Gastrocnemius medialis (tissue), 4 donors: Measurements from ENCODE around the gene MYO19. TPM values are rescaled to one million over a fixed set of nuclear protein-coding genes. Genes with fewer than 3 reads are reported as not detected.

Experiments used
- ATAC-seq, 2 donors: fragments of 150-250 bp; one replicate each; pipeline ENCODE4 v1.9.1; 2016
- DNase-seq, 2 donors: peaks; one replicate each; pipeline ENCODE4 v3.0.0-alpha.2; 2019
- H3K27ac ChIP-seq, 4 donors: fragments of 200-600 bp; sonication (generic); 1 replicate in 1 of 4; 2 replicates in 3 of 4; pipeline ENCODE4 v1.5.1; 2016 to 2018; ENCODE audit warnings: mild to moderate bottlenecking in 2 of 4, moderate library complexity in 1 of 4
- H3K27me3 ChIP-seq, 3 donors: fragments of 200-600 bp; sonication (generic) in 2 of 3; 1 replicate in 1 of 3; 2 replicates in 2 of 3; pipeline versions ENCODE4 v1.5.1 to v1.6.0; 2016 to 2019; ENCODE audit warnings: mild to moderate bottlenecking in 1 of 3, moderate library complexity in 1 of 3
- H3K36me3 ChIP-seq, 2 donors: fragments of 200-600 bp; sonication (generic) in 1 of 2; one replicate each; pipeline ENCODE4 v1.5.1; 2017 to 2018
- H3K4me1 ChIP-seq, 2 donors: fragments of 200-600 bp; sonication (generic) in 1 of 2; one replicate each; pipeline ENCODE4 v1.5.1; 2016 to 2017; ENCODE audit warnings: mild to moderate bottlenecking in 2 of 2
- H3K4me3 ChIP-seq, 4 donors: fragments of 200-600 bp; sonication (generic) in 3 of 4; 1 replicate in 1 of 4; 2 replicates in 3 of 4; pipeline ENCODE4 v1.5.1; 2016 to 2019; ENCODE audit warnings: mild to moderate bottlenecking in 2 of 4
- H3K9me3 ChIP-seq, 3 donors: fragments of 200-600 bp; sonication (generic) in 2 of 3; 1 replicate in 1 of 3; 2 replicates in 2 of 3; pipeline ENCODE4 v1.5.1; 2016 to 2019
- POLR2A ChIP-seq, 2 donors: fragments of 450-650 bp; IDR thresholded peaks; one replicate each; pipeline ENCODE4 v1.6.1; 2017; ENCODE audit warnings: antibody characterized with exemption in 2 of 2, mild to moderate bottlenecking in 2 of 2, moderate library complexity in 2 of 2
- in situ Hi-C, 4 donors: fragments of 200-750 bp; cut with MboI; loops; one replicate each; pipeline versions ENCODE4 v1.15.0 to v1.8.0; 2017; ENCODE audit warnings: low sequenced_read_pairs in 4 of 4
- intact Hi-C: fragments of 100-400 bp; cut with DNase I; formaldehyde crosslinking; loops from one replicate; pipeline ENCODE4 v1.15.1; 2023; ENCODE audit warnings: low total_unique reads
- total RNA-seq, 4 donors: library from RNA; depleted of rRNA; stranded (reverse); fragments of >200 nt; gene quantifications; one replicate each; pipeline versions ENCODE4 v1.1.0 to v1.2.3, GENCODE V29; 2016
- TF ChIP-seq, protein P1 (sequence below), 5 experiments: fragments of 450-650 bp in 3 of 5; fragments of 200-600 bp in 2 of 5; sonication (generic) in 2 of 5; IDR thresholded peaks in 4 of 5; conservative IDR thresholded peaks in 1 of 5; 1 replicate in 4 of 5; 2 replicates in 1 of 5; pipeline ENCODE4 v1.5.1; 2016 to 2019; ENCODE audit warnings: antibody characterized with exemption in 5 of 5, mild to moderate bottlenecking in 3 of 5, moderate library complexity in 3 of 5

Gene MYO19
- total RNA-seq, 4 donors from 2014 or later = 7.5 to 16.8 (median 13.2) TPM

DNA sequence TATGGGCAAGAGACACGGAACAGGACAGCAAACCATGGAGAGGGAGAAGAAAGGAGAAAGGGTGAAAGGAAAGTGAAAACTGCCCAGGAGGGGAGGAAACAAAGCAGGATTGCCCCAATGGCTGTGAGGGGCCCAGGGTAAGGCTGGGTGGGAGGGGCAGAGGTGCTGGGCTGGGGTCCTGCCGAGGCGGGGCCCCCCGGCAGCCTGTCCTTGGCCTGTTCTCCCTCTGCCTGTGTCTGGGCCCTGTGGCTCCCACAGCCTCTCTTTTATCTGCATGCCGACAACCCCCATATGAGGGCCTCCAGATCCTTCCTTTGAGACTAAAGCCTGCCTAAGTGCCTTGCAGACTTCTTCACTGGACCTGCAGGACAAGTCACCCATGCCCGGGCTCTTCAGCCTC lies 32.7 kb downstream of the MYO19 start:
- intact Hi-C loops (no loop called here), in situ Hi-C loops (no loop called here)
- H3K9me3 ChIP-seq = no peaks in the 10 kb centered on the region
- H3K36me3 ChIP-seq = peaks cover 0 to 75% of the 10 kb centered on the region in 2 donors
- H3K4me1 ChIP-seq = no peaks in the 10 kb centered on the region
- H3K27ac ChIP-seq = no peak overlapping the region
- no peak overlapping the region for H3K4me3 ChIP-seq
- no peak for TF ChIP-seq POLR2A (IDR thresholded peaks at IDR 0.05)
- TF ChIP-seq, protein P1, sequence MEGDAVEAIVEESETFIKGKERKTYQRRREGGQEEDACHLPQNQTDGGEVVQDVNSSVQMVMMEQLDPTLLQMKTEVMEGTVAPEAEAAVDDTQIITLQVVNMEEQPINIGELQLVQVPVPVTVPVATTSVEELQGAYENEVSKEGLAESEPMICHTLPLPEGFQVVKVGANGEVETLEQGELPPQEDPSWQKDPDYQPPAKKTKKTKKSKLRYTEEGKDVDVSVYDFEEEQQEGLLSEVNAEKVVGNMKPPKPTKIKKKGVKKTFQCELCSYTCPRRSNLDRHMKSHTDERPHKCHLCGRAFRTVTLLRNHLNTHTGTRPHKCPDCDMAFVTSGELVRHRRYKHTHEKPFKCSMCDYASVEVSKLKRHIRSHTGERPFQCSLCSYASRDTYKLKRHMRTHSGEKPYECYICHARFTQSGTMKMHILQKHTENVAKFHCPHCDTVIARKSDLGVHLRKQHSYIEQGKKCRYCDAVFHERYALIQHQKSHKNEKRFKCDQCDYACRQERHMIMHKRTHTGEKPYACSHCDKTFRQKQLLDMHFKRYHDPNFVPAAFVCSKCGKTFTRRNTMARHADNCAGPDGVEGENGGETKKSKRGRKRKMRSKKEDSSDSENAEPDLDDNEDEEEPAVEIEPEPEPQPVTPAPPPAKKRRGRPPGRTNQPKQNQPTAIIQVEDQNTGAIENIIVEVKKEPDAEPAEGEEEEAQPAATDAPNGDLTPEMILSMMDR (IDR thresholded peaks at IDR 0.05 in 4 of 5, conservative IDR thresholded peaks at IDR 0.05 in 1 of 5) = no peak
- H3K27me3 ChIP-seq = no peaks in the 10 kb centered on the region
- DNase-seq (no peak), ATAC-seq (no peak)

DNA sequence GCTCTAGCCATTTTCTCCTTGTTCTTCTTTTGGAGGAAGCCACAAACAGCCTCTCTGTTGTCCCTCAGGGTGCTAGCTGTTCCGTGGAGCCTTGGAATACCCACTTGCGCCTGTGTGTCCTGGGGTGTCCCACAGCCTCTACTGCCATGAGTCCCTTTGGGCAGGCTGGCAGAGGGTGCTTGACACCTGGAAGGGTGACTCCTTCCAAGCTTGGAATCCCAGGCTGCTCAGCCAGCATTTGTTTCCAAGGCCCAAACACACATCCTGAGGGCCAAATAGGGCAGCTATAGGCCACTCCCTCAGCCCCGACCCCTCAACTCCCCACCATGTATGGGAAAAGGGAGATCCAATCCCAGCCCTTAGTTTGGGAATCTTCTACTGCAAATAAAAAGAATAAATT lies 33.3 kb downstream of the MYO19 start:
- TF ChIP-seq, protein P1 (IDR thresholded peaks at IDR 0.05 in 4 of 5, conservative IDR thresholded peaks at IDR 0.05 in 1 of 5) = no peak
- no peak for TF ChIP-seq POLR2A (IDR thresholded peaks at IDR 0.05)
- DNase-seq = no peak
- Histone ChIP-seq H3K27ac (no peak overlapping the region), H3K36me3 (peaks cover 0 to 75% of the 10 kb centered on the region in 2 donors), H3K9me3 (no peaks in the 10 kb centered on the region), H3K27me3 (no peaks in the 10 kb centered on the region), H3K4me1 (no peaks in the 10 kb centered on the region), H3K4me3 (no peak overlapping the region)
- ATAC-seq = no peak
- intact Hi-C loops = no loop called here
- in situ Hi-C loops = no loop called here

DNA sequence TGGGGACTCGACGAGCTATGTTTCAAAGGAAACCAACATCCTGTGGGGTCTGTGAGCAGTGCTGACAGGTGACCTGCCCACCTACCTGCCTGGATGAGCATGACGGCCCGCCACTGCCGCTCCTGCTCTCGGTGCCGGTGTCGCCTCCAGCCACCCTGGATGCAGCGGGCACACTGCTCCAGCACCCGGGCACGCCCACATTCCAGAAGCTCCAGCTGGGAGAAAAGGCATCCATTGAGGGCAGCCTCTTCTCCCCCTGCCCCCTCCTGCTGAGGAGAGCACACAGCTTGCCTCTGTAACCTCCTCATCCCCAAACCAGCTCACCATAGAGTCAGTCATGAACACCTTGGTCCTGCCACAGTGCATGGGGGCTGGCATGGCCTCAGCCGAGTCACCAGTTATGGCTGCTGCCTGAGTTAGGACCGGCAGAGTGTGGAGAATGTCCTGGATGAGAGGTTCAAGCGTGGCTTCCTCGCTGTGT lies 33.9 kb downstream of the MYO19 start:
- H3K36me3 ChIP-seq = peaks cover 0 to 75% of the 10 kb centered on the region in 2 donors
- no peaks in the 10 kb centered on the region for H3K4me1 ChIP-seq
- no peak for ATAC-seq
- no peaks in the 10 kb centered on the region for H3K9me3 ChIP-seq
- DNase-seq = no peak
- no peak overlapping the region for H3K4me3 ChIP-seq
- H3K27me3 ChIP-seq = no peaks in the 10 kb centered on the region
- TF ChIP-seq, protein P1 (IDR thresholded peaks at IDR 0.05 in 4 of 5, conservative IDR thresholded peaks at IDR 0.05 in 1 of 5) = no peak
- TF ChIP-seq POLR2A (IDR thresholded peaks at IDR 0.05) = no peak
- in situ Hi-C loops = no loop called here
- no peak overlapping the region for H3K27ac ChIP-seq
- intact Hi-C loops = no loop called here

DNA sequence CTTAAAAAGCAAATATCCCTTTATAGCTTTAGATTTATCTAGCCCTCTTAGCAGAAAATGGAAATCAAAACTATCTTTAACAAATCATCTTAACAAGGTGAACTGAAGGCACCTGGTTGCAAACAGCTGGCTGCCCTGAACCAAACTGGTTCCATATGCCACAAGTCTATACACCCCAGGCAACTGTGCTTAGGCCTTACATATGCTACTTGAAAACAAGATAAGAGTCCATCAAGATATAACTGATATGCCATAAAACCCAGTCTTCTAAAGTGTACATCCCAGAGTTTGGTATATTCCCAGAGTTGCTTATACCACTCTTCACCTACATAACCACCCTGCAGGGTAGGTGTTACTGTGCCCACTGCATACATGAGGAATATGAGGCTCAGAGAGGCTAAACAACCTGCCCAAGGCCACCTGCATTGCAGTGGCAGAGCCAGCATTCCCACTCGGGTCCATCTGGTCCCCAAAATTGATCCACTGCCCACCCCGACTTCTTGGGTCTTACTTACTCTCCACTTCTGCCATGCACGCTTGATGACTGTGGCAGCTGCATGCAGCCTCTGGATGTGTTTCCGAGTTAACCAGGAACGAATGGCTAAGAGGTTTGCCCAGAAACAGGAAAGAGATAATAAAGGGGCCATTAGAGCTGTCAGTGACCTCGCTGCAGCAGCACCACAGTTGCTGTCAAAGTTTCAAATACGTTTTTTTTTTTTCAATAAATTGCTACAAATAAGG lies 35.9 kb downstream of the MYO19 start:
- DNase-seq (no peak), ATAC-seq (no peak)
- no peak overlapping the region for H3K27ac ChIP-seq
- intact Hi-C loops (no loop called here), in situ Hi-C loops (loop anchor here in 2 of 4 donors (25.0 kb wide), 1 partner anchor 536 kb away; no protein-coding TSS in a partner anchor)
- no peaks in the 10 kb centered on the region for H3K27me3 ChIP-seq
- no peaks in the 10 kb centered on the region for H3K4me1 ChIP-seq
- TF ChIP-seq, protein P1 (IDR thresholded peaks at IDR 0.05 in 4 of 5, conservative IDR thresholded peaks at IDR 0.05 in 1 of 5) = no peak
- TF ChIP-seq POLR2A (IDR thresholded peaks at IDR 0.05) = no peak
- H3K4me3 ChIP-seq = no peak overlapping the region
- H3K9me3 ChIP-seq = no peaks in the 10 kb centered on the region
- peaks cover 0 to 75% of the 10 kb centered on the region in 2 donors for H3K36me3 ChIP-seq
